ENCODE results near the gene WDR37.

DNA sequence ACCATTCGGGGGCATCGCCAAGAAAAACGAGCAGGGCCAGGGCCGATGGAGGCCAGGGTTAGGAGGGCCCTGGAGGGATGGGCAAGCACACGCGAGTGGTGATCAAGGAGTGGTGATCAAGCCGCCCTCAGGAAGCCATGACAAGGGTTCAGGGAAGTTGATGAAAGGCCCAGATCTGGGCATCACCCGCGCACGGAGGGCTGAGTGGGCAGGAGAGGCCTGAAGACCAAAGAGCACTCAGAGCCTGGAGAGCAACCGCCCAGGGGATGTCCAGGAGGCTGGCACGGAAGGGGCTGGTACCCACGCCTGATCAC, 114.6 kb downstream of the WDR37 start:
- no peak for TF ChIP-seq POLR2AphosphoS5 (IDR thresholded peaks at IDR 0.05; ENCODE audit: low read depth, low read length)
- TF ChIP-seq, protein P1, sequence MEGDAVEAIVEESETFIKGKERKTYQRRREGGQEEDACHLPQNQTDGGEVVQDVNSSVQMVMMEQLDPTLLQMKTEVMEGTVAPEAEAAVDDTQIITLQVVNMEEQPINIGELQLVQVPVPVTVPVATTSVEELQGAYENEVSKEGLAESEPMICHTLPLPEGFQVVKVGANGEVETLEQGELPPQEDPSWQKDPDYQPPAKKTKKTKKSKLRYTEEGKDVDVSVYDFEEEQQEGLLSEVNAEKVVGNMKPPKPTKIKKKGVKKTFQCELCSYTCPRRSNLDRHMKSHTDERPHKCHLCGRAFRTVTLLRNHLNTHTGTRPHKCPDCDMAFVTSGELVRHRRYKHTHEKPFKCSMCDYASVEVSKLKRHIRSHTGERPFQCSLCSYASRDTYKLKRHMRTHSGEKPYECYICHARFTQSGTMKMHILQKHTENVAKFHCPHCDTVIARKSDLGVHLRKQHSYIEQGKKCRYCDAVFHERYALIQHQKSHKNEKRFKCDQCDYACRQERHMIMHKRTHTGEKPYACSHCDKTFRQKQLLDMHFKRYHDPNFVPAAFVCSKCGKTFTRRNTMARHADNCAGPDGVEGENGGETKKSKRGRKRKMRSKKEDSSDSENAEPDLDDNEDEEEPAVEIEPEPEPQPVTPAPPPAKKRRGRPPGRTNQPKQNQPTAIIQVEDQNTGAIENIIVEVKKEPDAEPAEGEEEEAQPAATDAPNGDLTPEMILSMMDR (IDR thresholded peaks at IDR 0.05) = no peak
- TF ChIP-seq CHD2 (IDR thresholded peaks at IDR 0.05; ENCODE audit: low read length, partially characterized antibody) = no peak
- no peak for TF ChIP-seq EP300 (IDR thresholded peaks at IDR 0.05; ENCODE audit: borderline replicate concordance in 1 of 2, low read depth in 1 of 2, low read length in 1 of 2)
- no peak for TF ChIP-seq SMC3 (IDR thresholded peaks at IDR 0.05; ENCODE audit: low read depth, low read length)
- TF ChIP-seq, protein P2, sequence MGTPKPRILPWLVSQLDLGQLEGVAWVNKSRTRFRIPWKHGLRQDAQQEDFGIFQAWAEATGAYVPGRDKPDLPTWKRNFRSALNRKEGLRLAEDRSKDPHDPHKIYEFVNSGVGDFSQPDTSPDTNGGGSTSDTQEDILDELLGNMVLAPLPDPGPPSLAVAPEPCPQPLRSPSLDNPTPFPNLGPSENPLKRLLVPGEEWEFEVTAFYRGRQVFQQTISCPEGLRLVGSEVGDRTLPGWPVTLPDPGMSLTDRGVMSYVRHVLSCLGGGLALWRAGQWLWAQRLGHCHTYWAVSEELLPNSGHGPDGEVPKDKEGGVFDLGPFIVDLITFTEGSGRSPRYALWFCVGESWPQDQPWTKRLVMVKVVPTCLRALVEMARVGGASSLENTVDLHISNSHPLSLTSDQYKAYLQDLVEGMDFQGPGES (IDR thresholded peaks at IDR 0.05; ENCODE audit: low read depth, low read length) = no peak
- TF ChIP-seq, protein P3, sequence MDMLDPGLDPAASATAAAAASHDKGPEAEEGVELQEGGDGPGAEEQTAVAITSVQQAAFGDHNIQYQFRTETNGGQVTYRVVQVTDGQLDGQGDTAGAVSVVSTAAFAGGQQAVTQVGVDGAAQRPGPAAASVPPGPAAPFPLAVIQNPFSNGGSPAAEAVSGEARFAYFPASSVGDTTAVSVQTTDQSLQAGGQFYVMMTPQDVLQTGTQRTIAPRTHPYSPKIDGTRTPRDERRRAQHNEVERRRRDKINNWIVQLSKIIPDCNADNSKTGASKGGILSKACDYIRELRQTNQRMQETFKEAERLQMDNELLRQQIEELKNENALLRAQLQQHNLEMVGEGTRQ (IDR thresholded peaks at IDR 0.05; ENCODE audit: borderline replicate concordance, low read depth, low read length) = no peak
- no peak for TF ChIP-seq TCF12 (IDR thresholded peaks at IDR 0.05)
- no peak for TF ChIP-seq MXI1 (IDR thresholded peaks at IDR 0.05; ENCODE audit: low read depth, low read length)
- no peak for TF ChIP-seq TAF1 (IDR thresholded peaks at IDR 0.05; ENCODE audit: borderline replicate concordance, low read depth, low read length)
